Measurements from ENCODE around the gene MAST4.

MAST4 gene

GRCh38 chr5:66923922-66924321, 327.7 kb downstream of the MAST4 start:
- no peak overlapping the region for H3K4me3 ChIP-seq (ENCODE audit: low read depth, low read length)
- TF ChIP-seq CTCF (IDR thresholded peaks at IDR 0.05; ENCODE audit: low read depth, low read length, missing control alignments): no peak
- in situ Hi-C loops (cut with HindIII; ENCODE audit: low sequenced_read_pairs): no loop called here
- no peak for DNase-seq (ENCODE audit: low read depth)

GRCh38 chr5:66927140-66927539, 330.9 kb downstream of the MAST4 start:
- no peak for DNase-seq (ENCODE audit: low read depth)
- TF ChIP-seq CTCF (IDR thresholded peaks at IDR 0.05; ENCODE audit: low read depth, low read length, missing control alignments): no peak
- in situ Hi-C loops (cut with HindIII; ENCODE audit: low sequenced_read_pairs): no loop called here
- no peak overlapping the region for H3K4me3 ChIP-seq (ENCODE audit: low read depth, low read length)

GRCh38 chr5:66929281-66929680, 333.1 kb downstream of the MAST4 start:
- no peak overlapping the region for H3K4me3 ChIP-seq (ENCODE audit: low read depth, low read length)
- in situ Hi-C loops (cut with HindIII; ENCODE audit: low sequenced_read_pairs): no loop called here
- no peak for TF ChIP-seq CTCF (IDR thresholded peaks at IDR 0.05; ENCODE audit: low read depth, low read length, missing control alignments)
- DNase-seq (ENCODE audit: low read depth): no peak

GRCh38 chr5:66929995-66930394, 333.8 kb downstream of the MAST4 start:
- in situ Hi-C loops (cut with HindIII; ENCODE audit: low sequenced_read_pairs): no loop called here

GRCh38 chr5:66931651-66932050, 335.5 kb downstream of the MAST4 start:
- TF ChIP-seq CTCF (IDR thresholded peaks at IDR 0.05; ENCODE audit: low read depth, low read length, missing control alignments): no peak
- in situ Hi-C loops (cut with HindIII; ENCODE audit: low sequenced_read_pairs): no loop called here
- no peak overlapping the region for H3K4me3 ChIP-seq (ENCODE audit: low read depth, low read length)
- no peak for DNase-seq (ENCODE audit: low read depth)

More at GRCh38 chr5:66929995-66930394, 333.8 kb downstream of the MAST4 start:
- no peak overlapping the region for H3K4me3 ChIP-seq (ENCODE audit: low read depth, low read length)
- no peak for TF ChIP-seq CTCF (IDR thresholded peaks at IDR 0.05; ENCODE audit: low read depth, low read length, missing control alignments)
- no peak for DNase-seq (ENCODE audit: low read depth)

- in situ Hi-C loops (cut with HindIII; ENCODE audit: low sequenced_read_pairs): no loop called here
- H3K4me3 ChIP-seq (ENCODE audit: low read depth, low read length): no peak overlapping the region
- TF ChIP-seq CTCF (IDR thresholded peaks at IDR 0.05; ENCODE audit: low read depth, low read length, missing control alignments): no peak
- DNase-seq (ENCODE audit: low read depth): no peak
Observed at GRCh38 chr5:66932457-66932856, 336.3 kb downstream of the MAST4 start.

GRCh38 chr5:66933066-66933465, 336.9 kb downstream of the MAST4 start:
- in situ Hi-C loops (cut with HindIII; ENCODE audit: low sequenced_read_pairs): no loop called here
- TF ChIP-seq CTCF (IDR thresholded peaks at IDR 0.05; ENCODE audit: low read depth, low read length, missing control alignments): no peak
- no peak for DNase-seq (ENCODE audit: low read depth)
- no peak overlapping the region for H3K4me3 ChIP-seq (ENCODE audit: low read depth, low read length)
